Activated T-cell treated with anti-CD3 and anti-CD28 coated beads, Interleukin-2, amount 50 U/mL, for 1 hour (primary cell): ENCODE results near the gene EFHD1.

Experiments
- DNase-seq: peaks from one replicate; pipeline ENCODE4 v3.0.0-alpha.2; 2020

The EFHD1 gene

GRCh38 chr2:232633413-232634205 lies at the start of gene EFHD1:
EFHD1 (plus strand) TSS chr2:232633604; CDS start chr2:232633705, 101 bp downstream.
- DNase-seq: peak; percentile 64

- DNase-seq: no peak
These were observed 49.2 kb upstream of the EFHD1 start for GRCh38 chr2:232584238-232584637.

- DNase-seq: no peak
These were observed 46.4 kb upstream of the EFHD1 start for GRCh38 chr2:232586943-232587505.

- no peak for DNase-seq
These were observed 45.9 kb upstream of the EFHD1 start for GRCh38 chr2:232587512-232587911.

GRCh38 chr2:232588031-232588430 lies 45.4 kb upstream of the EFHD1 start:
- DNase-seq: no peak

- no peak for DNase-seq
These were observed 44.5 kb upstream of the EFHD1 start for GRCh38 chr2:232588680-232589585.

- DNase-seq: no peak
These were observed 40.5 kb upstream of the EFHD1 start for GRCh38 chr2:232592772-232593395.

GRCh38 chr2:232593982-232594381 lies 39.4 kb upstream of the EFHD1 start:
- no peak for DNase-seq

GRCh38 chr2:232597362-232598079 lies 35.9 kb upstream of the EFHD1 start:
- DNase-seq: no peak

GRCh38 chr2:232598293-232598692 lies 35.1 kb upstream of the EFHD1 start:
- no peak for DNase-seq

GRCh38 chr2:232600053-232600773 lies 33.2 kb upstream of the EFHD1 start:
- no peak for DNase-seq

- DNase-seq: no peak
These were observed 30.1 kb upstream of the EFHD1 start for GRCh38 chr2:232603283-232603682.

- DNase-seq: no peak
These were observed 28.9 kb upstream of the EFHD1 start for GRCh38 chr2:232604535-232604934.

- DNase-seq: no peak
These were observed 26.4 kb upstream of the EFHD1 start for GRCh38 chr2:232607011-232607410.

GRCh38 chr2:232609607-232610006 lies 23.8 kb upstream of the EFHD1 start:
- DNase-seq: no peak

GRCh38 chr2:232610081-232610480 lies 23.3 kb upstream of the EFHD1 start:
- no peak for DNase-seq

GRCh38 chr2:232611061-232611460 lies 22.3 kb upstream of the EFHD1 start:
- no peak for DNase-seq

- peak; percentile 75 for DNase-seq
These were observed 21.7 kb upstream of the EFHD1 start for GRCh38 chr2:232611559-232612218.

- DNase-seq: no peak
These were observed 19.8 kb upstream of the EFHD1 start for GRCh38 chr2:232613538-232614134.

- no peak for DNase-seq
These were observed 18.1 kb upstream of the EFHD1 start for GRCh38 chr2:232615339-232615738.

- DNase-seq: no peak
These were observed 12.2 kb upstream of the EFHD1 start for GRCh38 chr2:232621186-232621585.
